Stimulated activated CD8-positive, alpha-beta memory T cell treated with anti-CD3 and anti-CD28 coated beads, Interleukin-2, amount 100 ng/mL, for 1 hour (primary cell): ENCODE data around the gene CASD1.

Experiments used
- DNase-seq, 2 donors: peaks; one replicate each; pipeline ENCODE4 v3.0.0-alpha.2; 2020; ENCODE audit warnings: low read depth in 2 of 2

Gene CASD1

GRCh38 chr7:94512735-94513564, 3.3 kb downstream of the CASD1 start:
- DNase-seq = no peak

- no peak for DNase-seq
Measured at GRCh38 chr7:94513565-94513860, 3.9 kb downstream of the CASD1 start.

GRCh38 chr7:94514140-94514889, 4.7 kb downstream of the CASD1 start:
- no peak for DNase-seq

GRCh38 chr7:94514917-94515316, 5.3 kb downstream of the CASD1 start:
- no peak for DNase-seq

- no peak for DNase-seq
Measured at GRCh38 chr7:94525923-94526322, 16.3 kb downstream of the CASD1 start.

- DNase-seq = no peak
Measured at GRCh38 chr7:94529516-94529915, 19.9 kb downstream of the CASD1 start.

GRCh38 chr7:94530109-94530508, 20.5 kb downstream of the CASD1 start:
- no peak for DNase-seq

- DNase-seq = no peak
Measured at GRCh38 chr7:94532676-94533075, 23.1 kb downstream of the CASD1 start.

GRCh38 chr7:94540428-94540827, 30.8 kb downstream of the CASD1 start:
- no peak for DNase-seq

GRCh38 chr7:94547126-94547525, 37.5 kb downstream of the CASD1 start:
- DNase-seq = no peak

- no peak for DNase-seq
Measured at GRCh38 chr7:94556028-94556427, 46.4 kb downstream of the CASD1 start.

GRCh38 chr7:94557215-94557614, 47.6 kb downstream of the CASD1 start:
- DNase-seq = no peak

GRCh38 chr7:94559972-94560371, 50.4 kb downstream of the CASD1 start:
- no peak for DNase-seq

GRCh38 chr7:94561841-94562514, 52.4 kb downstream of the CASD1 start:
- DNase-seq = no peak

GRCh38 chr7:94562525-94562924, 52.9 kb downstream of the CASD1 start:
- no peak for DNase-seq

GRCh38 chr7:94565247-94565894, 55.8 kb downstream of the CASD1 start:
- DNase-seq = no peak

- DNase-seq = no peak
Measured at GRCh38 chr7:94567396-94567795, 57.8 kb downstream of the CASD1 start.

- DNase-seq = no peak
Measured at GRCh38 chr7:94571816-94572215, 62.2 kb downstream of the CASD1 start.

GRCh38 chr7:94575646-94576045, 66.0 kb downstream of the CASD1 start:
- DNase-seq = no peak

GRCh38 chr7:94576316-94576715, 66.7 kb downstream of the CASD1 start:
- no peak for DNase-seq

- no peak for DNase-seq
Measured at GRCh38 chr7:94577357-94577756, 67.7 kb downstream of the CASD1 start.

GRCh38 chr7:94578614-94579013, 69.0 kb downstream of the CASD1 start:
- DNase-seq = no peak
